ENCODE data around the gene NEFH. TPM values are rescaled to one million over a fixed set of nuclear protein-coding genes. Genes with fewer than 3 reads are reported as not detected.

NEFH gene
- total and polyA plus RNA-seq, 2 donors (not counting 3 experiments of a cell fraction or from before 2014, with no cell fraction given) = 0.09 to 0.59 TPM

- ChIA-PET CTCF (interaction anchor here (0.5 to 2.2 kb wide), 11 partner anchors 14 to 211 kb away, joined by 3 to 14 read pairs (median 3); partner anchors contain the start of gene THOC5), POLR2A (no interaction called here)
- no peak for TF ChIP-seq EZH2 (IDR thresholded peaks at IDR 0.05; ENCODE audit: borderline replicate concordance, low read depth, low read length, severe bottlenecking)
- TF ChIP-seq, protein P1, sequence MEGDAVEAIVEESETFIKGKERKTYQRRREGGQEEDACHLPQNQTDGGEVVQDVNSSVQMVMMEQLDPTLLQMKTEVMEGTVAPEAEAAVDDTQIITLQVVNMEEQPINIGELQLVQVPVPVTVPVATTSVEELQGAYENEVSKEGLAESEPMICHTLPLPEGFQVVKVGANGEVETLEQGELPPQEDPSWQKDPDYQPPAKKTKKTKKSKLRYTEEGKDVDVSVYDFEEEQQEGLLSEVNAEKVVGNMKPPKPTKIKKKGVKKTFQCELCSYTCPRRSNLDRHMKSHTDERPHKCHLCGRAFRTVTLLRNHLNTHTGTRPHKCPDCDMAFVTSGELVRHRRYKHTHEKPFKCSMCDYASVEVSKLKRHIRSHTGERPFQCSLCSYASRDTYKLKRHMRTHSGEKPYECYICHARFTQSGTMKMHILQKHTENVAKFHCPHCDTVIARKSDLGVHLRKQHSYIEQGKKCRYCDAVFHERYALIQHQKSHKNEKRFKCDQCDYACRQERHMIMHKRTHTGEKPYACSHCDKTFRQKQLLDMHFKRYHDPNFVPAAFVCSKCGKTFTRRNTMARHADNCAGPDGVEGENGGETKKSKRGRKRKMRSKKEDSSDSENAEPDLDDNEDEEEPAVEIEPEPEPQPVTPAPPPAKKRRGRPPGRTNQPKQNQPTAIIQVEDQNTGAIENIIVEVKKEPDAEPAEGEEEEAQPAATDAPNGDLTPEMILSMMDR (IDR thresholded peaks at IDR 0.05; ENCODE audit: extremely low read depth in 1 of 2, insufficient read depth in 1 of 2, low read depth in 1 of 2, low read length in 2 of 2) = peak; percentile 4 to 40
- dilution Hi-C loops (cut with MboI; ENCODE audit: extremely low pct_ligation_motif_present, low sequenced_read_pairs) = no loop called here
- Histone ChIP-seq H3K36me3 (ENCODE audit: control insufficient read depth in 2 of 2, extremely low read depth in 1 of 2, insufficient read depth in 2 of 2, low read length in 2 of 2) (peaks cover 13 to 42% of the 10 kb centered on the region in 2 experiments), H3K27ac (ENCODE audit: insufficient read depth, low read depth, low read length) (no peak overlapping the region), H3K4me1 (ENCODE audit: control insufficient read depth, extremely low read depth, insufficient read depth, low read length) (peaks cover 12% of the 10 kb centered on the region), H3K4me3 (replicated peaks in 1 of 3; ENCODE audit: insufficient read depth in 1 of 3, low read depth in 1 of 3, low read length in 3 of 3) (no peak overlapping the region), H3K27me3 (ENCODE audit: control insufficient read depth in 2 of 2, insufficient read depth in 2 of 2, low read length in 2 of 2) (no peaks in the 10 kb centered on the region), H3K4me2 (ENCODE audit: insufficient read depth, low read length) (no peak overlapping the region), H3K9ac (replicated peaks; ENCODE audit: extremely low read depth, insufficient read depth, low read length) (no peak overlapping the region), H3K9me3 (replicated peaks; ENCODE audit: control insufficient read depth, insufficient read depth, low read length) (no peaks in the 10 kb centered on the region), H4K20me1 (replicated peaks; ENCODE audit: control insufficient read depth, extremely low read depth, insufficient read depth, low read length) (no peaks in the 10 kb centered on the region), H3K9me1 (replicated peaks; ENCODE audit: control insufficient read depth, extremely low read depth, insufficient read depth, low read length) (no peaks in the 10 kb centered on the region), H3K79me2 (ENCODE audit: control insufficient read depth, insufficient read depth, low read length) (no peaks in the 10 kb centered on the region), H2AFZ (ENCODE audit: low read depth, low read length) (no peak overlapping the region)
- no TSS peak for BruUV-seq (replicated peaks)
- no peak for FAIRE-seq
- DNase-seq (ENCODE audit: low read depth, low spot score) = peak; percentile 10
- intact Hi-C loops (cut with micrococcal nuclease) = loop anchor here (5.0 kb wide), 1 partner anchor 127 kb away; no protein-coding TSS in a partner anchor
Observed at GRCh38 chr22:29524442-29525191, 44.6 kb downstream of the NEFH start.

DNA sequence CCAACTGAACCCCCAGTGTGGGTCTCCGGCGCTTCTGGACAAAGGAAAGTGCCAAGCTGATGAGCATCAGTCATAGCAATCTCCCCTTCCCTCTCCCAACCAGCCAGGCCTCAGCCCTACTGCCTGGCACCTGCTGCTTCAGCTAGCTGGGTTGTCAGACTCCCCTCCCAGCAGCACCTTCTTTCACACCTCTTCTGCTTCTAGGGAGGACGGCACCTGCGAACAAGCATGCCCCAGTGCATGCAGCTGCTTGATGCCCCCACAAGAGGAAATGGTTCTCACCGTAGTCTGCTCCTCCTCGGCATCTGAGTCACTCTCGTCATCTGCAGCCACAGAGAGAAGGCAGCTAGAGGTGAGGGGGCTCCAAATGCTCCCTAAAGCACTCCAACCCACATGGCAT lies 48.1 kb downstream of the NEFH start:
- POLR2A ChIA-PET = no interaction called here
- H3K9me3 ChIP-seq (replicated peaks; ENCODE audit: control insufficient read depth, insufficient read depth, low read length) = no peaks in the 10 kb centered on the region
- no peak overlapping the region for H3K4me2 ChIP-seq (ENCODE audit: insufficient read depth, low read length)
- no peaks in the 10 kb centered on the region for H4K20me1 ChIP-seq (replicated peaks; ENCODE audit: control insufficient read depth, extremely low read depth, insufficient read depth, low read length)
- H3K9me1 ChIP-seq (replicated peaks; ENCODE audit: control insufficient read depth, extremely low read depth, insufficient read depth, low read length) = no peaks in the 10 kb centered on the region
- H3K36me3 ChIP-seq (ENCODE audit: control insufficient read depth in 2 of 2, extremely low read depth in 1 of 2, insufficient read depth in 2 of 2, low read length in 2 of 2) = peaks cover 20 to 48% of the 10 kb centered on the region in 2 experiments
- H3K79me2 ChIP-seq (ENCODE audit: control insufficient read depth, insufficient read depth, low read length) = no peaks in the 10 kb centered on the region
- TF ChIP-seq, protein P1 (IDR thresholded peaks at IDR 0.05; ENCODE audit: extremely low read depth in 1 of 2, insufficient read depth in 1 of 2, low read depth in 1 of 2, low read length in 2 of 2) = no peak
- TF ChIP-seq FOS (IDR thresholded peaks at IDR 0.05; ENCODE audit: borderline replicate concordance, insufficient read depth, low read length) = no peak
- no peak for TF ChIP-seq POLR2A (IDR thresholded peaks at IDR 0.05; ENCODE audit: low read depth, low read length)
- TF ChIP-seq, protein P2, sequence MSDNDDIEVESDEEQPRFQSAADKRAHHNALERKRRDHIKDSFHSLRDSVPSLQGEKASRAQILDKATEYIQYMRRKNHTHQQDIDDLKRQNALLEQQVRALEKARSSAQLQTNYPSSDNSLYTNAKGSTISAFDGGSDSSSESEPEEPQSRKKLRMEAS (IDR thresholded peaks at IDR 0.05; ENCODE audit: insufficient read depth, insufficient read length) = no peak
- no peak for TF ChIP-seq JUN (IDR thresholded peaks at IDR 0.05; ENCODE audit: borderline replicate concordance, insufficient read depth, insufficient read length, low read depth)
- no peak for TF ChIP-seq GATA2 (IDR thresholded peaks at IDR 0.05; ENCODE audit: insufficient read depth, insufficient read length, low read depth, low read length)
- TF ChIP-seq MYC (IDR thresholded peaks at IDR 0.05; ENCODE audit: low read depth, low read length) = no peak
- no peak for TF ChIP-seq EZH2 (IDR thresholded peaks at IDR 0.05; ENCODE audit: borderline replicate concordance, low read depth, low read length, severe bottlenecking)
- no peak for TF ChIP-seq POLR2AphosphoS5 (IDR thresholded peaks at IDR 0.05; ENCODE audit: insufficient read depth, low read depth, low read length)
- DNase-seq (ENCODE audit: low read depth, low spot score) (no peak), FAIRE-seq (no peak)
- intact Hi-C loops (cut with micrococcal nuclease) (no loop called here), dilution Hi-C loops (cut with MboI; ENCODE audit: extremely low pct_ligation_motif_present, low sequenced_read_pairs) (no loop called here)
- no peaks in the 10 kb centered on the region for H3K27me3 ChIP-seq (ENCODE audit: control insufficient read depth in 2 of 2, insufficient read depth in 2 of 2, low read length in 2 of 2)
- no peak overlapping the region for H3K27ac ChIP-seq (ENCODE audit: insufficient read depth, low read depth, low read length)
- no peaks in the 10 kb centered on the region for H3K4me1 ChIP-seq (ENCODE audit: control insufficient read depth, extremely low read depth, insufficient read depth, low read length)
- no peak overlapping the region for H3K9ac ChIP-seq (replicated peaks; ENCODE audit: extremely low read depth, insufficient read depth, low read length)
- H2AFZ ChIP-seq (ENCODE audit: low read depth, low read length) = no peak overlapping the region
- CTCF ChIA-PET = no interaction called here
- no TSS peak for BruUV-seq (replicated peaks)
- H3K4me3 ChIP-seq (replicated peaks in 1 of 3; ENCODE audit: insufficient read depth in 1 of 3, low read depth in 1 of 3, low read length in 3 of 3) = no peak overlapping the region
